GM19043 (cell line): ENCODE results near the gene CTXND2.

ENCODE experiments used
- ATAC-seq: cut with Tn5 transposase; IDR thresholded peaks from one replicate; pipeline ENCODE4 v1.9.1; 2021; ENCODE audit warnings: low read depth; ENCODE audit not compliant: unreplicated experiment

Gene CTXND2

DNA sequence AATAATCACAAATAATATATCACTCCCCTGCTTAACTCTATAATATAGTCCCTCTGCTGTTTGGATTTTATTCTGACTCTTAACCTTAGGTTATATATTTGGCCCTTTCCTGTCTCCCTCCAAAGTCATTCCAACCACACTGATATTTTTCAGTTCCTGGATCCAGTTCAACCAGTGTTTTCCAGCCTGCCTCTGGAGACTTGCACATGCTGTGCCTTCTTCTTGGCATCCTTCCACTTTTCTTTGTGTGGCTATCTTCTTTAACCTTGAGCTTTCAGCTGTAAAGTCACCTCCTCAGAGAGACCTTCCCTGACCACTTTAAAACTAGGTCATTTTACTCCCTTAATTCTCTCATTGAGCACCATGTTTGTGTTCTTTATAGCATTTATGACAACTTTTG lies 68.3 kb downstream of the CTXND2 start:
- ATAC-seq, result no peak

DNA sequence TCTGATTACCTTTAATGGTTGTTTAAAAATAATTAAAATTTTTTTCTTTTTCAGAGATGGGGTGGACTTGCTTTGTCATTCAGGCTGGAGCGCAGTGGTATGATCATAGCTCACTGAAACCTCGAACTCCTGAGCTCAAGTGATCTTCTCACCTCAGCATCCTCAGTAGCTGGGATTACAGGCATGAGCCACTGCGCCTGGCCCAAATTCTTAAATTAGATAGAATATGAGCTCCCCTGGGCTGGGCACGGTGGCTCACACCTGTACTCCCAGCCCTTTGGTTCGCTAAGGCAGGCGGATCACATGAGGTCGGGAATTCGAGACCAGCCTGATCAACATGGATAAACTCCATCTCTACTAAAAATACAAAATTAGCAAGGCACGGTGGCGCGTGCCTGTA lies 70.7 kb downstream of the CTXND2 start:
- no peak for ATAC-seq

DNA sequence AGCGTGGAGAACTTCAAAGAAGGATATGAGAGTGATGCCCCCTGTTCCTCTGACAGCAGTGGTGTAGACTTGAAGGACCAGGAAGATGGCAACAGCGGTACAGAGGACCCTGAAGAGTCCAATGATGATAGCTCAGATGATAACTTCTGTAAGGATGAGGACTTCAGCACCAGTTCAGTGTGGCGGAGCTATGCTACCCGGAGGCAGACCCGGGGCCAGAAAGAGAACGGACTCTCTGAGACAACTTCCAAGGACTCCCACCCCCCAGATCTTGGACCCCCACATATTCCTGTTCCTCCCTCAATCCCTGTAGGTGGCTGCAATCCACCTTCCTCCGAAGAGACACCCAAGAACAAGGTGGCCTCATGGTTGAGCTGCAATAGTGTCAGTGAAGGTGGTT lies 73.7 kb downstream of the CTXND2 start:
- ATAC-seq, result no peak

DNA sequence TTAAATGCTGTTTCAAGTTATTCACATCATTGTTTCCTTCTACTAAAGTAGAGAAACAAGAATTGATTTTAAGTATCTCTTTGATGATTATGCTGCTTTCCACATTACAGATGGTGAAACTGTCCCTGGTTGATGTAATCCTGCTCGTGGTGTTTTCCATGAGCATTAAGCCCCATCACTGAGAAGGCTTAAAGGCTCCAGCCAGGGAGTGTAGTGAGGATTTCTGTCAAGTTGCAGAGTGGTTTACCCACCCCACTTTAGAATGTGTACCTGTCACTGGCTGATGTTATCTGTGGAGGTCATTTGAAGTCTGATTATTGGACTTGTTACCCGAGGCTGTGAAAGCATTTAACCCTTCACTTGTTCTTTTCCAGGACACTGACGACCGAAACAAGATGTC lies 74.8 kb downstream of the CTXND2 start:
- ATAC-seq, result no peak
